ENCODE data around the gene KIF18B.

Gene KIF18B

GRCh38 chr17:44898768-44899073, 48.9 kb downstream of the KIF18B start:
- no peak for DNase-seq (ENCODE audit: low spot score in 2 of 2)
- H3K4me3 Mint-ChIP-seq: peak overlapping the region; percentile 73
- peak overlapping the region; percentile 100 for H3K27ac Mint-ChIP-seq

GRCh38 chr17:44894642-44895041, 52.9 kb downstream of the KIF18B start:
- H3K4me3 Mint-ChIP-seq: no peak overlapping the region
- H3K9me3 Mint-ChIP-seq: no peaks in the 10 kb centered on the region
- ATAC-seq: no peak
- H3K36me3 Mint-ChIP-seq: peaks cover 65% of the 10 kb centered on the region
- H3K4me1 Mint-ChIP-seq: peaks cover 21% of the 10 kb centered on the region
- no peak overlapping the region for H3K27ac Mint-ChIP-seq
- no peak for DNase-seq (ENCODE audit: low spot score in 2 of 2)

More at GRCh38 chr17:44898768-44899073, 48.9 kb downstream of the KIF18B start:
- no peak for ATAC-seq
- Mint-ChIP-seq H3K9me3 (no peaks in the 10 kb centered on the region), H3K4me1 (peaks cover 24% of the 10 kb centered on the region), H3K36me3 (peaks cover 37% of the 10 kb centered on the region)

- Mint-ChIP-seq H3K27ac (no peak overlapping the region), H3K4me1 (peaks cover 10% of the 10 kb centered on the region), H3K4me3 (no peak overlapping the region), H3K36me3 (peaks cover 59% of the 10 kb centered on the region), H3K9me3 (no peaks in the 10 kb centered on the region)
- DNase-seq (ENCODE audit: low spot score in 2 of 2) (no peak), ATAC-seq (no peak)
Observed at GRCh38 chr17:44892250-44892649, 55.3 kb downstream of the KIF18B start.

DNA sequence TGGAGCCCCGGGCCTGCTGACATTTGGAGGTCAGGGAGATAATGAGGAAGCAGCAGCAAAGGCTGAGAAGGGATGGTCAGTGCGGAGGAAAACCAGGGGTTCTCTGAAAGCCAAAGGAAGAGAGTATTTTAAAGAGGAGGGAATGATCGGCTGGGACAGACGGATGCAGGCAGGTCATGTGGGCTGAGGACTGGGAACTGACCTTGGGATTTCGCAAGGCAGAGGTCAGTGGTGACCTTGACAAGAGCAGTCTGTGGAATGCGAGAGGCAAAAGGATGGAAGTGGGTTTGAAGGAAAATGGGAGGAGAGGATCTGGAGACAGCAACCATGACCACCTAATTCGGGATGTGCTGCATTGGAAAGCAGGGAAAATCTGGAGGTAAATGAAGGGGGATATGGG, 58.6 kb downstream of the KIF18B start:
- no peak overlapping the region for H3K27ac Mint-ChIP-seq
- H3K4me1 Mint-ChIP-seq: no peaks in the 10 kb centered on the region
- H3K9me3 Mint-ChIP-seq: no peaks in the 10 kb centered on the region
- H3K36me3 Mint-ChIP-seq: peaks cover 63% of the 10 kb centered on the region
- H3K4me3 Mint-ChIP-seq: no peak overlapping the region
- DNase-seq (ENCODE audit: low spot score in 2 of 2) (no peak), ATAC-seq (no peak)

- no peak overlapping the region for H3K4me3 Mint-ChIP-seq
- no peaks in the 10 kb centered on the region for H3K9me3 Mint-ChIP-seq
- peaks cover 63% of the 10 kb centered on the region for H3K36me3 Mint-ChIP-seq
- peak; percentile 62 for ATAC-seq
- no peak for DNase-seq (ENCODE audit: low spot score in 2 of 2)
- H3K27ac Mint-ChIP-seq: no peak overlapping the region
- H3K4me1 Mint-ChIP-seq: no peaks in the 10 kb centered on the region
Observed at GRCh38 chr17:44887971-44888954, 59.3 kb downstream of the KIF18B start.

- Mint-ChIP-seq H3K4me1 (no peaks in the 10 kb centered on the region), H3K27ac (peak overlapping the region; percentile 24), H3K36me3 (peaks cover 63% of the 10 kb centered on the region), H3K9me3 (no peaks in the 10 kb centered on the region), H3K4me3 (no peak overlapping the region)
- ATAC-seq (no peak), DNase-seq (ENCODE audit: low spot score in 2 of 2) (no peak)
Observed at GRCh38 chr17:44887016-44887415, 60.6 kb downstream of the KIF18B start.

DNA sequence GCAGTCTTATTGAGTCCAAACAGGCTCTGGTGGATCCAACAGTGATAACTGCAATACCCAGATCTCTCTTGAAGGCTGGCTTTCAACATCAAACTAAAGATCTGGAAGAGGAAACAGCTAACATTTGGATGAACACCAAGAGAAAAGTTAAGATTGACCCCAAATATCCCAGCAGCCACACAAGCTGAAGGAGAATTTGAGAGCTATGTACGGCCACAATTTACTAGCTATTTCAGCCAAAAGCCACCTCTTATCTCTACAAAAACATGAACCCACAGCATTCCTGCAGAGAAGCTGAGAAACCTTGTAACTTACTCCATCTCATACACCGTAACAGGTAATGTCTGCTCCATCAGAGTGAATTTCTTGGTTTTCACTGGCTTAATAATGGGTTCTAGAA, 62.6 kb downstream of the KIF18B start:
- H3K27ac Mint-ChIP-seq: no peak overlapping the region
- H3K4me1 Mint-ChIP-seq: no peaks in the 10 kb centered on the region
- H3K4me3 Mint-ChIP-seq: no peak overlapping the region
- ATAC-seq: no peak
- H3K9me3 Mint-ChIP-seq: no peaks in the 10 kb centered on the region
- DNase-seq (ENCODE audit: low spot score in 2 of 2): no peak
- H3K36me3 Mint-ChIP-seq: peaks cover 70% of the 10 kb centered on the region

DNA sequence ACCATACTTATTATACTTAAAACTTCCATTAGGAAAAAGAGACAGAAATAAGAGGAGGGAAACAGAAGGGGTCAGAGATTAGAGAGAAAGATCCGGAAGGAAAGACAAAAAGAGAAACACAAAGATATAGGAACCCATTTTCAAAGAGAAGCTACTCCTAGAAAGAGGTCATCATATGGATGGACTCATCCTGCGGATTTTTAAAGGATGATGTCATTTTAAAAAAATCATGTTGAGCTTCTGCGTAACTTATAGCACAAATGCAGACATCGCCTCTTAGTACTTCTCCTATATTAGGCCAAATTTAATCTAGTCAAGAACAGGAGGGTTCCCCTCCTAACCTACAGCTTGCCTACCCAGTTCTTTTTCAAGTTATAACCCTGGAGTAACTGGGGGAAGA, 66.4 kb downstream of the KIF18B start:
- no peak for ATAC-seq
- H3K27ac Mint-ChIP-seq: no peak overlapping the region
- H3K36me3 Mint-ChIP-seq: peaks cover 100% of the 10 kb centered on the region

GRCh38 chr17:44880062-44880461, 67.5 kb downstream of the KIF18B start:
- H3K27ac Mint-ChIP-seq: no peak overlapping the region
- no peaks in the 10 kb centered on the region for H3K4me1 Mint-ChIP-seq
- no peak overlapping the region for H3K4me3 Mint-ChIP-seq
- H3K36me3 Mint-ChIP-seq: peaks cover 100% of the 10 kb centered on the region
- no peaks in the 10 kb centered on the region for H3K9me3 Mint-ChIP-seq
- no peak for ATAC-seq
- DNase-seq (ENCODE audit: low spot score in 2 of 2): no peak

More for the DNA sequence above, 66.4 kb downstream of the KIF18B start:
- no peaks in the 10 kb centered on the region for H3K4me1 Mint-ChIP-seq
- no peak for DNase-seq (ENCODE audit: low spot score in 2 of 2)
- H3K4me3 Mint-ChIP-seq: no peak overlapping the region
- H3K9me3 Mint-ChIP-seq: no peaks in the 10 kb centered on the region

DNA sequence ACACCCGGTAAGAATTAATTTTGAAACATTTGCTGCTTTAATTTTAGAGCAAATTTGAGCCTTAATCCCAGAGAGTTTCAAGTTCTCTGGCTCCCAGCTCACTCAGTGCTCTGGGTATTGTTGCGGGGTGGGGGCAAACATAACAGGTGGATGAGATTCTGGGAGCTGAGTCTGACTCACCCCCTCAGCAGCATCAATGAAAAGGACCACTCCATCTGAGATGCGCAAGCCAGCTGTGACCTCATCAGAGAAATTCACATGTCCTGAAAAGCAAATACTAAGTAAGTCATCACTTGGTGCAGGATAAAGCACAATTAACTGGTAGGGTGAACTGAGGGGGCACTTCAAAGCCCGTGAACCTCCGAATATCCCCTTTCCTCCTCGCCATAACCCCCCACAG, 68.2 kb downstream of the KIF18B start:
- DNase-seq (ENCODE audit: low spot score in 2 of 2) (no peak), ATAC-seq (no peak)
- H3K27ac Mint-ChIP-seq: no peak overlapping the region
- H3K36me3 Mint-ChIP-seq: peaks cover 100% of the 10 kb centered on the region
- no peaks in the 10 kb centered on the region for H3K4me1 Mint-ChIP-seq
- no peaks in the 10 kb centered on the region for H3K9me3 Mint-ChIP-seq
- no peak overlapping the region for H3K4me3 Mint-ChIP-seq

- H3K9me3 Mint-ChIP-seq: no peaks in the 10 kb centered on the region
- H3K36me3 Mint-ChIP-seq: peaks cover 100% of the 10 kb centered on the region
- no peak overlapping the region for H3K4me3 Mint-ChIP-seq
- DNase-seq (ENCODE audit: low spot score in 2 of 2) (no peak), ATAC-seq (no peak)
- no peaks in the 10 kb centered on the region for H3K4me1 Mint-ChIP-seq
- H3K27ac Mint-ChIP-seq: no peak overlapping the region
Observed at GRCh38 chr17:44878627-44879221, 68.8 kb downstream of the KIF18B start.

GRCh38 chr17:44877121-44877520, 70.5 kb downstream of the KIF18B start:
- Mint-ChIP-seq H3K27ac (no peak overlapping the region), H3K36me3 (peaks cover 100% of the 10 kb centered on the region), H3K4me1 (no peaks in the 10 kb centered on the region), H3K4me3 (no peak overlapping the region), H3K9me3 (no peaks in the 10 kb centered on the region)
- ATAC-seq: no peak
- DNase-seq (ENCODE audit: low spot score in 2 of 2): no peak

DNA sequence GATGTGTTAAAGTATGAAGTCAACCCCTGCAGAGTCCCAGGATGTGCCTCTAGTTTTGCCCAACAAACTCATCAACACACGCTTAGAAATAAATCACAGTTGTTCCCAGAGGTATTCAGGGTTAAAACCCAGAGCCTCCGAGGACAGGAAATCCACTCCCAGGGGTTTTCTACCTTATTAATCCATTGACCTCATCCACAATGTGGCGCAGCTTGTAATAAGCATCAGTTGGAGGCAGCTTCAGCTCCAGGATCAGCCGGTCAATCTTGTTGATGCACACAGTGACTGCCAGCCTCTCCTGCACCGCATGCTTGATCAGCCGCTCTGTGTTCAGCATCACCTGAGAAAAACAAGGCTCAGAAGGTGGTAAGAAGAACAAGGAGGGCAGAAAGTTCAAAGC, 71.8 kb downstream of the KIF18B start:
- Mint-ChIP-seq H3K27ac (no peak overlapping the region), H3K9me3 (no peaks in the 10 kb centered on the region), H3K36me3 (peaks cover 100% of the 10 kb centered on the region), H3K4me1 (no peaks in the 10 kb centered on the region), H3K4me3 (no peak overlapping the region)
- DNase-seq (ENCODE audit: low spot score in 2 of 2) (no peak), ATAC-seq (no peak)
